Neural progenitor cell (in vitro differentiated cells): Measurements from ENCODE around the gene CRYZL1. TPM values are rescaled to one million over a fixed set of nuclear protein-coding genes. Genes with fewer than 3 reads are reported as not detected.

Experiments
- DNase-seq: peaks from one replicate; pipeline ENCODE4 v3.0.0-alpha.2; 2016; ENCODE audit warnings: low spot score
- H2AFZ ChIP-seq: fragments of 200-600 bp; sonication (generic); replicated peaks from 2 replicates; pipeline ENCODE4 v1.6.1; 2016; ENCODE audit warnings: antibody characterized with exemption
- H3F3A ChIP-seq: fragments of 200-600 bp; sonication (generic); 2 replicates; pipeline ENCODE4 v1.6.1; 2016; ENCODE audit warnings: antibody characterized with exemption, low read depth
- H3K27ac ChIP-seq: fragments of 200-600 bp; sonication (generic); 2 replicates; pipeline ENCODE4 v1.5.1; 2016; ENCODE audit warnings: mild to moderate bottlenecking
- H3K27me3 ChIP-seq: fragments of 200-600 bp; sonication (generic); 2 replicates; pipeline ENCODE4 v1.6.1; 2016; ENCODE audit warnings: mild to moderate bottlenecking, moderate library complexity
- H3K36me3 ChIP-seq: fragments of 200-600 bp; sonication (generic); 2 replicates; pipeline ENCODE4 v1.5.1; 2016
- H3K4me1 ChIP-seq: fragments of 200-600 bp; sonication (generic); 2 replicates; pipeline ENCODE4 v1.6.1; 2016; ENCODE audit warnings: mixed run types
- H3K4me2 ChIP-seq: fragments of 200-600 bp; sonication (generic); 2 replicates; pipeline ENCODE4 v1.6.1; 2016
- H3K4me3 ChIP-seq: fragments of 200-600 bp; sonication (generic); 2 replicates; pipeline ENCODE4 v1.5.1; 2016
- H3K79me2 ChIP-seq: fragments of 200-600 bp; sonication (generic); 2 replicates; pipeline ENCODE4 v1.6.1; 2016; ENCODE audit warnings: low read depth
- H3K9ac ChIP-seq: fragments of 200-600 bp; sonication (generic); 2 replicates; pipeline ENCODE4 v1.6.1; 2016
- H3K9me3 ChIP-seq: fragments of 200-600 bp; sonication (generic); 2 replicates; pipeline ENCODE4 v1.5.1; 2016; ENCODE audit warnings: low read depth
- H4K20me1 ChIP-seq: fragments of 200-600 bp; sonication (generic); 2 replicates; pipeline ENCODE4 v1.6.1; 2016; ENCODE audit warnings: low read depth
- H3K27ac Mint-ChIP-seq: 3 replicates; pipeline ENCODE4 v1.8.0; 2021; ENCODE audit warnings: mixed read lengths
- H3K27me3 Mint-ChIP-seq: 2 replicates; pipeline ENCODE4 v1.8.0; 2022; ENCODE audit warnings: low read depth, mild to moderate bottlenecking, inconsistent platforms, moderate library complexity, mixed read lengths; ENCODE audit not compliant: insufficient read depth
- H3K36me3 Mint-ChIP-seq: 3 replicates; pipeline ENCODE4 v1.8.0; 2021; ENCODE audit warnings: mixed read lengths
- H3K4me1 Mint-ChIP-seq: 3 replicates; pipeline ENCODE4 v1.8.0; 2021; ENCODE audit warnings: mixed read lengths
- H3K4me3 Mint-ChIP-seq: 3 replicates; pipeline ENCODE4 v1.8.0; 2021; ENCODE audit warnings: mild to moderate bottlenecking, moderate library complexity, mixed read lengths
- H3K9me3 Mint-ChIP-seq: 3 replicates; pipeline ENCODE4 v1.8.0; 2020; ENCODE audit warnings: mixed read lengths
- CTCF ChIP-seq: fragments of 200-600 bp; sonication (generic); IDR thresholded peaks from 2 replicates; pipeline ENCODE4 v1.5.1; 2017; ENCODE audit warnings: antibody characterized with exemption, mild to moderate bottlenecking
- EZH2 ChIP-seq: fragments of 200-600 bp; sonication (generic); IDR thresholded peaks from 2 replicates; pipeline ENCODE4 v1.6.1; 2017; ENCODE audit warnings: antibody characterized with exemption, mild to moderate bottlenecking, moderate library complexity
- EZH2phosphoT487 ChIP-seq: fragments of 200-600 bp; sonication (generic); IDR thresholded peaks from 2 replicates; pipeline ENCODE4 v1.6.1; 2017; ENCODE audit warnings: antibody characterized with exemption
- total RNA-seq: library from RNA; depleted of rRNA; stranded (reverse); fragments of >200 nt; gene quantifications from 2 replicates; pipeline ENCODE4 v1.2.3, GENCODE V29; 2015; ENCODE audit warnings: low replicate concordance

The CRYZL1 gene
- total RNA-seq, 1 donor from 2014 or later, result 80.0 TPM

- peaks cover 100% of the 10 kb centered on the region for H3K79me2 ChIP-seq
- H4K20me1 ChIP-seq, result peaks cover 93% of the 10 kb centered on the region
- Mint-ChIP-seq H3K9me3 (peaks cover 2% of the 10 kb centered on the region), H3K4me1 (no peaks in the 10 kb centered on the region), H3K27ac (no peak overlapping the region), H3K27me3 (peaks cover 2% of the 10 kb centered on the region), H3K36me3 (peaks cover 63% of the 10 kb centered on the region), H3K4me3 (no peak overlapping the region)
- H3K9ac ChIP-seq, result no peak overlapping the region
- no peaks in the 10 kb centered on the region for H3K27me3 ChIP-seq
- peaks cover 30% of the 10 kb centered on the region for H3K36me3 ChIP-seq
- TF ChIP-seq EZH2 (no peak), EZH2phosphoT487 (no peak), CTCF (no peak)
- H3K9me3 ChIP-seq, result no peaks in the 10 kb centered on the region
- H3K4me3 ChIP-seq, result no peak overlapping the region
- H3K27ac ChIP-seq, result no peak overlapping the region
- no peak overlapping the region for H3K4me2 ChIP-seq
- H3F3A ChIP-seq, result peaks cover 14% of the 10 kb centered on the region
- DNase-seq, result no peak
- H3K4me1 ChIP-seq, result peaks cover 2% of the 10 kb centered on the region
- H2AFZ ChIP-seq, result no peak overlapping the region
Observed at GRCh38 chr21:33550772-33551660, 90.5 kb downstream of the CRYZL1 start.

- no peak for TF ChIP-seq CTCF
- no peak for TF ChIP-seq EZH2
- no peak for TF ChIP-seq EZH2phosphoT487
- H3K36me3 Mint-ChIP-seq, result peaks cover 56% of the 10 kb centered on the region
- peaks cover 2% of the 10 kb centered on the region for H3K27me3 Mint-ChIP-seq
- DNase-seq, result no peak
- peaks cover 2% of the 10 kb centered on the region for H3K9me3 Mint-ChIP-seq
- no peak overlapping the region for H3K4me3 Mint-ChIP-seq
- Histone ChIP-seq H3F3A (peaks cover 15% of the 10 kb centered on the region), H3K36me3 (peaks cover 21% of the 10 kb centered on the region), H3K4me1 (peaks cover 9% of the 10 kb centered on the region), H2AFZ (no peak overlapping the region), H3K9me3 (no peaks in the 10 kb centered on the region), H3K4me3 (no peak overlapping the region), H3K27ac (no peak overlapping the region), H3K9ac (no peak overlapping the region), H4K20me1 (peaks cover 93% of the 10 kb centered on the region), H3K27me3 (no peaks in the 10 kb centered on the region), H3K79me2 (peaks cover 100% of the 10 kb centered on the region), H3K4me2 (no peak overlapping the region)
- no peak overlapping the region for H3K27ac Mint-ChIP-seq
- H3K4me1 Mint-ChIP-seq, result peaks cover 7% of the 10 kb centered on the region
Observed at GRCh38 chr21:33549848-33550771, 91.4 kb downstream of the CRYZL1 start.

- DNase-seq, result no peak
- Histone ChIP-seq H3K27ac (no peak overlapping the region), H4K20me1 (peaks cover 76% of the 10 kb centered on the region), H3K79me2 (peaks cover 91% of the 10 kb centered on the region), H3K27me3 (no peaks in the 10 kb centered on the region), H3K4me2 (peak overlapping the region; percentile 92), H2AFZ (no peak overlapping the region), H3K9me3 (no peaks in the 10 kb centered on the region), H3K4me3 (no peak overlapping the region), H3K36me3 (peaks cover 12% of the 10 kb centered on the region), H3K4me1 (peaks cover 19% of the 10 kb centered on the region), H3K9ac (no peak overlapping the region), H3F3A (peaks cover 40% of the 10 kb centered on the region)
- Mint-ChIP-seq H3K4me3 (peak overlapping the region; percentile 48), H3K36me3 (peaks cover 30% of the 10 kb centered on the region), H3K27ac (no peak overlapping the region), H3K9me3 (no peaks in the 10 kb centered on the region), H3K4me1 (peaks cover 25% of the 10 kb centered on the region), H3K27me3 (peaks cover 7% of the 10 kb centered on the region)
- TF ChIP-seq EZH2 (no peak), EZH2phosphoT487 (no peak), CTCF (no peak)
Observed at GRCh38 chr21:33546086-33546485, 95.5 kb downstream of the CRYZL1 start.
